IMR-90 (cell line): ENCODE data around the gene NFILZ. TPM values are rescaled to one million over a fixed set of nuclear protein-coding genes. Genes with fewer than 3 reads are reported as not detected.

Source experiments
- ATAC-seq: fragments of 200-7000 bp; cut with Tn5 transposase; 2 replicates; pipeline ENCODE4 v1.9.1; 2020; ENCODE audit warnings: low read depth, mild to moderate bottlenecking, moderate library complexity
- BruUV-seq: library from RNA; stranded (reverse); fragments of 400-500 nt; replicated peaks from 2 replicates; lab custom pipeline; 2021; lab: Mats Ljungman, UMichigan
- CTCF ChIA-PET: fragments of 300-600 bp; formaldehyde crosslinking; extraction: SDS; loops from one replicate; lab custom pipeline; 2021; ENCODE audit warnings: antibody characterized with exemption; lab: Yijun Ruan, JAX
- POLR2A ChIA-PET: fragments of 300-600 bp; sonication (Branson Sonifier 250); formaldehyde crosslinking; loops from one replicate; lab custom pipeline; 2022; ENCODE audit warnings: antibody characterized with exemption; ENCODE audit not compliant: unreplicated experiment; lab: Charles Lee
- DNase-seq: peaks from one replicate; pipeline ENCODE4 v3.0.0; 2013
- H2AFZ ChIP-seq: replicated peaks from 2 replicates; pipeline ENCODE3; 2013; ENCODE audit warnings: low read length, mild to moderate bottlenecking; ENCODE audit not compliant: poor library complexity
- H2AK5ac ChIP-seq: 2 replicates; pipeline ENCODE4 v1.6.1; 2013; ENCODE audit warnings: low read depth, low read length, inconsistent platforms
- H2AK9ac ChIP-seq: replicated peaks from 2 replicates; pipeline ENCODE3; 2013; ENCODE audit warnings: mild to moderate bottlenecking, low read depth, low read length, moderate library complexity; ENCODE audit not compliant: poor library complexity
- H2BK120ac ChIP-seq: 2 replicates; pipeline ENCODE4 v1.6.1; 2013; ENCODE audit warnings: low read depth, low read length, inconsistent platforms
- H2BK15ac ChIP-seq: 3 replicates; pipeline ENCODE4 v1.6.1; 2013; ENCODE audit warnings: low read depth, low read length, inconsistent platforms
- H2BK20ac ChIP-seq: 2 replicates; pipeline ENCODE4 v1.6.1; 2013; ENCODE audit warnings: low read depth, mild to moderate bottlenecking, inconsistent platforms, low read length, moderate library complexity
- H2BK5ac ChIP-seq: 2 replicates; pipeline ENCODE4 v1.6.1; 2013; ENCODE audit warnings: mild to moderate bottlenecking, low read depth, low read length, inconsistent platforms; ENCODE audit not compliant: poor library complexity, severe bottlenecking
- H3K14ac ChIP-seq: replicated peaks from 2 replicates; pipeline ENCODE4 v1.6.1; 2013; ENCODE audit warnings: low read depth, low read length, inconsistent platforms
- H3K18ac ChIP-seq: 2 replicates; pipeline ENCODE4 v1.6.1; 2013; ENCODE audit warnings: low read depth, low read length, control low read depth
- H3K23ac ChIP-seq: 2 replicates; pipeline ENCODE4 v1.6.1; 2013; ENCODE audit warnings: low read depth, low read length, inconsistent platforms
- H3K27ac ChIP-seq: 2 replicates; pipeline ENCODE4 v1.5.1; 2013; ENCODE audit warnings: mild to moderate bottlenecking, control low read depth, low read length; ENCODE audit not compliant: insufficient read depth
- H3K27me3 ChIP-seq: 2 replicates; pipeline ENCODE4 v1.6.1; 2013; ENCODE audit warnings: low read length; ENCODE audit not compliant: control insufficient read depth, insufficient read depth
- H3K36me3 ChIP-seq: 2 replicates; pipeline ENCODE4 v1.6.1; 2013; ENCODE audit warnings: low read length, mixed read lengths; ENCODE audit not compliant: control insufficient read depth, insufficient read depth
- H3K4ac ChIP-seq: 2 replicates; pipeline ENCODE4 v1.6.1; 2013; ENCODE audit warnings: low read depth, low read length, inconsistent platforms
- H3K4me1 ChIP-seq: 2 replicates; pipeline ENCODE4 v1.6.1; 2013; ENCODE audit warnings: low read length, mixed read lengths; ENCODE audit not compliant: control insufficient read depth, insufficient read depth
- H3K4me2 ChIP-seq: 2 replicates; pipeline ENCODE4 v1.6.1; 2013; ENCODE audit warnings: low read depth, mild to moderate bottlenecking, control low read depth, low read length, moderate library complexity
- H3K4me3 ChIP-seq: 2 replicates; pipeline ENCODE4 v1.5.1; 2013; ENCODE audit warnings: low read depth, mild to moderate bottlenecking, control low read depth, low read length, moderate library complexity; ENCODE audit not compliant: insufficient read depth
- H3K56ac ChIP-seq: 2 replicates; pipeline ENCODE4 v1.6.1; 2013; ENCODE audit warnings: low read length, inconsistent platforms; ENCODE audit not compliant: insufficient read depth; ENCODE audit errors: extremely low read depth
- H3K79me1 ChIP-seq, 2 experiments: 2 replicates each; pipeline ENCODE4 v1.6.1; 2013; ENCODE audit warnings: low read length in 2 of 2, inconsistent platforms in 1 of 2, low read depth in 1 of 2
- H3K9ac ChIP-seq: 2 replicates; pipeline ENCODE4 v1.6.1; 2013; ENCODE audit warnings: low read depth, low read length, control low read depth
- H3K9me1 ChIP-seq: 2 replicates; pipeline ENCODE4 v1.6.1; 2013; ENCODE audit warnings: low read length, inconsistent platforms; ENCODE audit not compliant: insufficient read depth
- H3K9me3 ChIP-seq: 2 replicates; pipeline ENCODE4 v1.6.1; 2013; ENCODE audit warnings: low read length; ENCODE audit not compliant: control insufficient read depth, insufficient read depth
- H4K20me1 ChIP-seq: 2 replicates; pipeline ENCODE4 v1.6.1; 2013; ENCODE audit warnings: low read length, inconsistent platforms; ENCODE audit not compliant: insufficient read depth
- H4K5ac ChIP-seq: 2 replicates; pipeline ENCODE4 v1.6.1; 2013; ENCODE audit warnings: mild to moderate bottlenecking, low read depth, low read length, control low read depth
- H4K8ac ChIP-seq, 2 experiments: 2 replicates each; pipeline ENCODE4 v1.6.1; 2013; ENCODE audit warnings: low read depth in 2 of 2, low read length in 2 of 2, control low read depth in 1 of 2, inconsistent platforms in 1 of 2
- H4K91ac ChIP-seq: 2 replicates; pipeline ENCODE4 v1.6.1; 2013; ENCODE audit warnings: low read depth, low read length, inconsistent platforms; ENCODE audit not compliant: insufficient read depth
- FOS ChIP-seq: fragments of 150-350 bp; IDR thresholded peaks from 2 replicates; pipeline ENCODE4 v1.6.1; 2016; ENCODE audit warnings: low read depth, low read length
- MAFK ChIP-seq: IDR thresholded peaks from 2 replicates; pipeline ENCODE4 v1.6.1; 2012; ENCODE audit warnings: low read depth, low read length, improper control_type of control experiment
- RAD21 ChIP-seq: IDR thresholded peaks from 2 replicates; pipeline ENCODE4 v1.6.1; 2012; ENCODE audit warnings: low read length, improper control_type of control experiment
- SMC3 ChIP-seq: fragments of 150-350 bp; IDR thresholded peaks from 2 replicates; pipeline ENCODE4 v1.6.1; 2016; ENCODE audit warnings: low read depth, mild to moderate bottlenecking, antibody characterized with exemption, low read length, moderate library complexity
- WGBS, 2 experiments: methylation state at CpG; one replicate each; pipeline versions ENCODE4 v1.1.5 to v1.1.7; 2013; ENCODE audit warnings: missing lambda C conversion rate in 2 of 2; ENCODE audit not compliant: insufficient read length in 1 of 2; ENCODE audit errors: extremely low coverage in 2 of 2; 5-methylcytosine and 5-hydroxymethylcytosine counted together
- dilution Hi-C: fragments of 300-500 bp; cut with HindIII; formaldehyde crosslinking; loops from one replicate; pipeline ENCODE4 v1.14.3; 2018; ENCODE audit warnings: low sequenced_read_pairs; ENCODE audit not compliant: unreplicated experiment
- in situ Hi-C: fragments of 300-500 bp; cut with MboI; formaldehyde crosslinking; loops from 3 replicates; pipeline ENCODE4 v1.14.3; 2019; ENCODE audit warnings: low sequenced_read_pairs, inconsistent platforms, mixed read lengths
- intact Hi-C: fragments of 100-400 bp; cut with micrococcal nuclease; formaldehyde crosslinking; loops from 2 replicates; pipeline ENCODE4 v1.10.0; 2022
- polyA plus RNA-seq, 3 experiments: library from polyadenylated mRNA; depleted of rRNA; stranded (reverse); fragments of >200 nt; gene quantifications; 2 replicates each; pipeline ENCODE4 v1.2.3, GENCODE V29; 2012; ENCODE audit warnings: low replicate concordance in 1 of 3
- total RNA-seq: library from RNA; depleted of rRNA; stranded (reverse); fragments of >200 nt; gene quantifications from 2 replicates; pipeline ENCODE4 v1.2.3, GENCODE V29; 2012
- TF ChIP-seq, protein P1 (sequence below): conservative IDR thresholded peaks from 2 replicates; pipeline ENCODE4 v1.5.1; 2012; ENCODE audit warnings: mild to moderate bottlenecking, low read depth, low read length, improper control_type of control experiment

NFILZ gene
- total and polyA plus RNA-seq, 2 of the 4 experiments (the other 2 are of a cell fraction): not detected

DNA sequence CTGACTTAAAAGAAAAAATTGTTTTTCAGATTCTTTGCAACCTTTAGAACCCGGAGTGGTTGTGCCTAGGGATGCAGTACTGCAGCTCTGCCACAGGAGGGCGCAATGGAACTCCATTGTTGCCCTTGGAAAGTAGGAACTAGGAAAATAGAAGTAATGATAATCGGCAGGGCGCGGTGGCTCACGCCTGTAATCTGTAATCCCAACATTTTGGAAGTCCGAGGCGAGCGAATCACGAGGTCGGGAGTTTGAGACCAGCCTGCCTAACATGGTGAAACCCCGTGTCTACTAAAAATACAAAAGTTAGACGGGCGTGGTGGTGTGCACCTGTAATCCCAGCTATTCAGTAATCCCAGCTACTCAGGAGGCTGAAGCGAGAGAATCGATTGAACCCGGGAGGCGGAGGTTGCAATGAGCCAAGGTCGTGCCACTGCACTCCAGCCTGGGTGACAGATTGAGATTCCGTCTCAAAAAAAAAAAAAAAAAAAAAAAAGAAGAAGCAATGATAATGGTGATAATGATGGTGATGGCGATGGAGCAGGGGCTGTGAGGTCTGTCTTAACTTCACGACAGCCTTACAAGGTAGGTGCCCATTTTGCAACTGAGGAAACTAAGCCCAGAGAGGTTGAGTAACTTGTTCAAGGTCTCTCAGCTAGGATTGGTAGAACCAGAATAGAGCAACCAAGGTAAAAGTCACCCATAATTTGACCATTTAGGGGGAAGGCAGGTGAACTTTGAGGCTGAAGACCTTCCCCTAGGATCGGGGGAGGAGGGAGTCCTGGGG is 14.4 kb upstream of the NFILZ start:
- no peak overlapping the region for H3K4me2 ChIP-seq
- H3K79me1 ChIP-seq: no peaks in the 10 kb centered on the region
- in situ Hi-C loops (no loop called here), intact Hi-C loops (loop anchor here (1.0 to 5.0 kb wide), 2 partner anchors 26 to 216 kb away; partner anchors contain the start of genes MBD3L1 and ZNF558), dilution Hi-C loops (no loop called here)
- TF ChIP-seq MAFK (no peak), RAD21 (peak; percentile 65), FOS (no peak), SMC3 (peak; percentile 70)
- TF ChIP-seq, protein P1, sequence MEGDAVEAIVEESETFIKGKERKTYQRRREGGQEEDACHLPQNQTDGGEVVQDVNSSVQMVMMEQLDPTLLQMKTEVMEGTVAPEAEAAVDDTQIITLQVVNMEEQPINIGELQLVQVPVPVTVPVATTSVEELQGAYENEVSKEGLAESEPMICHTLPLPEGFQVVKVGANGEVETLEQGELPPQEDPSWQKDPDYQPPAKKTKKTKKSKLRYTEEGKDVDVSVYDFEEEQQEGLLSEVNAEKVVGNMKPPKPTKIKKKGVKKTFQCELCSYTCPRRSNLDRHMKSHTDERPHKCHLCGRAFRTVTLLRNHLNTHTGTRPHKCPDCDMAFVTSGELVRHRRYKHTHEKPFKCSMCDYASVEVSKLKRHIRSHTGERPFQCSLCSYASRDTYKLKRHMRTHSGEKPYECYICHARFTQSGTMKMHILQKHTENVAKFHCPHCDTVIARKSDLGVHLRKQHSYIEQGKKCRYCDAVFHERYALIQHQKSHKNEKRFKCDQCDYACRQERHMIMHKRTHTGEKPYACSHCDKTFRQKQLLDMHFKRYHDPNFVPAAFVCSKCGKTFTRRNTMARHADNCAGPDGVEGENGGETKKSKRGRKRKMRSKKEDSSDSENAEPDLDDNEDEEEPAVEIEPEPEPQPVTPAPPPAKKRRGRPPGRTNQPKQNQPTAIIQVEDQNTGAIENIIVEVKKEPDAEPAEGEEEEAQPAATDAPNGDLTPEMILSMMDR: peak; percentile 92
- H2AFZ ChIP-seq: no peak overlapping the region
- H3K9ac ChIP-seq: no peak overlapping the region
- no peak overlapping the region for H2BK20ac ChIP-seq
- H2AK9ac ChIP-seq: no peak overlapping the region
- 44% methylated on average over 19 of the region's 23 CpGs; no CpG with 5 or more reads in 1 of the 2 experiments for WGBS, 2 experiments
- peaks cover 2% of the 10 kb centered on the region; the same call in 1 of the 2 replicates for H3K4me1 ChIP-seq
- ATAC-seq: peak; percentile 66
- no peak overlapping the region for H3K4me3 ChIP-seq
- no peak overlapping the region for H4K5ac ChIP-seq
- no peak overlapping the region for H3K4ac ChIP-seq
- no peaks in the 10 kb centered on the region for H3K36me3 ChIP-seq
- POLR2A ChIA-PET: no interaction called here
- no peak overlapping the region for H2BK120ac ChIP-seq
- no peak overlapping the region for H4K91ac ChIP-seq
- 0 out of 2 replicates have a peak, but pooled peaks cover 5% of the 10 kb centered on the region for H4K20me1 ChIP-seq
- no peak overlapping the region for H3K56ac ChIP-seq
- H4K8ac ChIP-seq: no peak overlapping the region
- peaks cover 6% of the 10 kb centered on the region; the same call in 1 of the 2 replicates for H3K27me3 ChIP-seq
- no peak overlapping the region for H2BK5ac ChIP-seq
- no peaks in the 10 kb centered on the region; the same call in 1 of the 2 replicates for H3K9me1 ChIP-seq
- no peaks in the 10 kb centered on the region for H3K9me3 ChIP-seq
- no peak overlapping the region for H2BK15ac ChIP-seq
- CTCF ChIA-PET: interaction anchor here (0.7 to 1.3 kb wide), 2 partner anchors 26 to 274 kb away, joined by 3 to 6 read pairs; no protein-coding TSS in a partner anchor
- H3K23ac ChIP-seq: no peak overlapping the region
- no TSS peak for BruUV-seq
- no peak overlapping the region for H3K18ac ChIP-seq
- H3K27ac ChIP-seq: no peak overlapping the region
- no peak overlapping the region for H3K14ac ChIP-seq
- no peak overlapping the region for H2AK5ac ChIP-seq
- peak; percentile 55 for DNase-seq
